Keratinocyte (primary cell): ENCODE data around the gene TRAF2. TPM values are rescaled to one million over a fixed set of nuclear protein-coding genes. Genes with fewer than 3 reads are reported as not detected.

Source experiments
- DNase-seq: peaks from one replicate; pipeline ENCODE4 v3.0.0-alpha.2; 2011; ENCODE audit warnings: low read depth, missing footprints, low spot score
- FAIRE-seq: peaks from 2 replicates; lab custom pipeline; 2011; peaks lifted over from hg19 to GRCh38; lab: Jason Lieb, UNC
- H2AFZ ChIP-seq: 2 replicates; pipeline ENCODE4 v1.6.0; 2012; ENCODE audit warnings: low read length, control low read depth, inconsistent platforms; ENCODE audit not compliant: control insufficient read depth
- H3K27ac ChIP-seq: 2 replicates; pipeline ENCODE4 v1.5.1; 2011; ENCODE audit warnings: low read length; ENCODE audit not compliant: control insufficient read depth, insufficient read depth
- H3K27me3 ChIP-seq: 3 replicates; pipeline ENCODE4 v1.6.0; 2011; ENCODE audit warnings: low read length; ENCODE audit not compliant: control insufficient read depth, insufficient read depth; ENCODE audit errors: extremely low read depth
- H3K36me3 ChIP-seq, 2 experiments: 2 replicates in 1 of 2; 3 replicates in 1 of 2; pipeline ENCODE4 v1.5.1; 2011; ENCODE audit warnings: low read length in 2 of 2, mild to moderate bottlenecking in 1 of 2; ENCODE audit not compliant: control insufficient read depth in 2 of 2, insufficient read depth in 2 of 2; ENCODE audit errors: extremely low read depth in 1 of 2
- H3K4me1 ChIP-seq: 3 replicates; pipeline ENCODE4 v1.5.1; 2011; ENCODE audit warnings: low read length; ENCODE audit not compliant: control insufficient read depth, insufficient read depth; ENCODE audit errors: extremely low read depth
- H3K4me2 ChIP-seq: 3 replicates; pipeline ENCODE4 v1.6.0; 2011; ENCODE audit warnings: low read depth, low read length; ENCODE audit not compliant: control insufficient read depth, insufficient read depth; ENCODE audit errors: extremely low read depth
- H3K4me3 ChIP-seq, 3 experiments: fragments of 200-600 bp in 1 of 3; sonication (generic) in 1 of 3; 2 replicates in 2 of 3; 3 replicates in 1 of 3; pipeline ENCODE4 v1.5.1; 2011 to 2016; ENCODE audit warnings: low read length in 3 of 3, mild to moderate bottlenecking in 3 of 3, control low read depth in 2 of 3, inconsistent platforms in 1 of 3, low read depth in 1 of 3, mixed read lengths in 1 of 3, mixed run types in 1 of 3, moderate library complexity in 1 of 3; ENCODE audit not compliant: control insufficient read depth in 2 of 3, insufficient read depth in 2 of 3; ENCODE audit errors: extremely low read depth in 1 of 3
- H3K79me2 ChIP-seq: 2 replicates; pipeline ENCODE4 v1.6.0; 2012; ENCODE audit warnings: low read length; ENCODE audit not compliant: control insufficient read depth, insufficient read depth
- H3K9ac ChIP-seq: 3 replicates; pipeline ENCODE4 v1.6.0; 2011; ENCODE audit warnings: low read length; ENCODE audit not compliant: control insufficient read depth, insufficient read depth; ENCODE audit errors: extremely low read depth
- H3K9me1 ChIP-seq: 3 replicates; pipeline ENCODE4 v1.6.0; 2011; ENCODE audit warnings: low read length; ENCODE audit not compliant: control insufficient read depth, insufficient read depth; ENCODE audit errors: extremely low read depth
- H3K9me3 ChIP-seq: 2 replicates; pipeline ENCODE4 v1.5.1; 2012; ENCODE audit warnings: low read depth, low read length; ENCODE audit not compliant: control insufficient read depth
- H4K20me1 ChIP-seq: 3 replicates; pipeline ENCODE4 v1.6.0; 2011; ENCODE audit warnings: low read length; ENCODE audit not compliant: control insufficient read depth, insufficient read depth; ENCODE audit errors: extremely low read depth
- EZH2 ChIP-seq: IDR thresholded peaks from one replicate; pipeline ENCODE4 v1.6.1; 2012; ENCODE audit warnings: inconsistent platforms, mild to moderate bottlenecking, low read length, moderate library complexity
- dilution Hi-C: fragments of 300-500 bp; cut with MboI; formaldehyde crosslinking; loops from one replicate; pipeline ENCODE4 v1.7.0; 2020; ENCODE audit warnings: low sequenced_read_pairs; ENCODE audit not compliant: extremely low pct_ligation_motif_present
- polyA plus RNA-seq, 5 experiments: library from polyadenylated mRNA; depleted of rRNA in 3 of 5; stranded (reverse) in 3 of 5; stranded (forward) in 1 of 5; unstranded in 1 of 5; fragments of >200 nt; gene quantifications; 1 replicate in 1 of 5; 2 replicates in 3 of 5; 3 replicates in 1 of 5; pipeline versions ENCODE4 v1.2.1 to v1.2.3, GENCODE V29; 2011 to 2012; ENCODE audit warnings: missing spikeins in 2 of 5, low read depth in 1 of 5, low replicate concordance in 1 of 5
- TF ChIP-seq, protein P1 (sequence below), 3 experiments: IDR thresholded peaks in 1 of 3; conservative IDR thresholded peaks in 1 of 3; optimal IDR thresholded peaks in 1 of 3; 2 replicates in 2 of 3; 3 replicates in 1 of 3; pipeline versions ENCODE3 to v1.5.1; 2011; ENCODE audit warnings: low read length in 3 of 3, mild to moderate bottlenecking in 3 of 3, moderate library complexity in 2 of 3, control low read depth in 1 of 3, inconsistent platforms in 1 of 3; ENCODE audit not compliant: insufficient read depth in 2 of 3; ENCODE audit errors: extremely low read depth in 1 of 3

TRAF2 gene
- polyA plus RNA-seq, 1 donor (not counting 4 experiments of a cell fraction or from before 2014, with no cell fraction given) = 9.9 TPM

DNA sequence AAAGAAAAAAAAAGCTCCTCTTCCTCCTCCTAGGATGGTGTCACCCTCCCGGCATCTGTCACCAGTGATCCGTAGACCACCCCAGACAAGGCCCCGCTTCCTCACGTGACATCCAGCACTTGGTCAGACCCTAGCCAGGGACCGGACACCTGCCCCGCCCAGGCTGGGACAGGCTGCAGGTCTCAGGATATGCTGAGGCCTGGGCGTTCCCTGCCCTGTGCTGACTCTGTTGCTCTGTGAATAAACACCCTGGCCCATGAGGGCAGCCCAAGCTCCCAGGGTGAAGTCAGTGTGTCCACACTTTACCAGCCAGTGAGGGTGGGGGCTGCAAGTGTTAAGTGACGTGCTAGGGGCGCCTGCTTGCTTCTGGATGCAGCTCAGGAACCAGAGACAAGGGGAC is 25.8 kb upstream of the TRAF2 start:
- H3K36me3 ChIP-seq = peaks cover 22% of the 10 kb centered on the region in 2 experiments
- H3K27me3 ChIP-seq = no peaks in the 10 kb centered on the region
- no peak overlapping the region for H3K27ac ChIP-seq
- peaks cover 5% of the 10 kb centered on the region for H3K4me1 ChIP-seq
- peaks cover 8% of the 10 kb centered on the region for H4K20me1 ChIP-seq
- H3K9me1 ChIP-seq = no peaks in the 10 kb centered on the region
- DNase-seq (no peak), FAIRE-seq (no peak)
- no peaks in the 10 kb centered on the region for H3K9me3 ChIP-seq
- dilution Hi-C loops = no loop called here
- no peak overlapping the region for H3K4me3 ChIP-seq
- peaks cover 15% of the 10 kb centered on the region for H3K79me2 ChIP-seq
- no peak overlapping the region for H3K4me2 ChIP-seq
- TF ChIP-seq, protein P1, sequence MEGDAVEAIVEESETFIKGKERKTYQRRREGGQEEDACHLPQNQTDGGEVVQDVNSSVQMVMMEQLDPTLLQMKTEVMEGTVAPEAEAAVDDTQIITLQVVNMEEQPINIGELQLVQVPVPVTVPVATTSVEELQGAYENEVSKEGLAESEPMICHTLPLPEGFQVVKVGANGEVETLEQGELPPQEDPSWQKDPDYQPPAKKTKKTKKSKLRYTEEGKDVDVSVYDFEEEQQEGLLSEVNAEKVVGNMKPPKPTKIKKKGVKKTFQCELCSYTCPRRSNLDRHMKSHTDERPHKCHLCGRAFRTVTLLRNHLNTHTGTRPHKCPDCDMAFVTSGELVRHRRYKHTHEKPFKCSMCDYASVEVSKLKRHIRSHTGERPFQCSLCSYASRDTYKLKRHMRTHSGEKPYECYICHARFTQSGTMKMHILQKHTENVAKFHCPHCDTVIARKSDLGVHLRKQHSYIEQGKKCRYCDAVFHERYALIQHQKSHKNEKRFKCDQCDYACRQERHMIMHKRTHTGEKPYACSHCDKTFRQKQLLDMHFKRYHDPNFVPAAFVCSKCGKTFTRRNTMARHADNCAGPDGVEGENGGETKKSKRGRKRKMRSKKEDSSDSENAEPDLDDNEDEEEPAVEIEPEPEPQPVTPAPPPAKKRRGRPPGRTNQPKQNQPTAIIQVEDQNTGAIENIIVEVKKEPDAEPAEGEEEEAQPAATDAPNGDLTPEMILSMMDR (optimal IDR thresholded peaks at IDR 0.05 in 1 of 3, IDR thresholded peaks at IDR 0.05 in 1 of 3, conservative IDR thresholded peaks at IDR 0.05 in 1 of 3; ENCODE audit: extremely low read depth in 1 of 3, insufficient read depth in 2 of 3, low read length in 3 of 3) = no peak
- TF ChIP-seq EZH2 = no peak
- H2AFZ ChIP-seq = no peak overlapping the region
- no peak overlapping the region for H3K9ac ChIP-seq

DNA sequence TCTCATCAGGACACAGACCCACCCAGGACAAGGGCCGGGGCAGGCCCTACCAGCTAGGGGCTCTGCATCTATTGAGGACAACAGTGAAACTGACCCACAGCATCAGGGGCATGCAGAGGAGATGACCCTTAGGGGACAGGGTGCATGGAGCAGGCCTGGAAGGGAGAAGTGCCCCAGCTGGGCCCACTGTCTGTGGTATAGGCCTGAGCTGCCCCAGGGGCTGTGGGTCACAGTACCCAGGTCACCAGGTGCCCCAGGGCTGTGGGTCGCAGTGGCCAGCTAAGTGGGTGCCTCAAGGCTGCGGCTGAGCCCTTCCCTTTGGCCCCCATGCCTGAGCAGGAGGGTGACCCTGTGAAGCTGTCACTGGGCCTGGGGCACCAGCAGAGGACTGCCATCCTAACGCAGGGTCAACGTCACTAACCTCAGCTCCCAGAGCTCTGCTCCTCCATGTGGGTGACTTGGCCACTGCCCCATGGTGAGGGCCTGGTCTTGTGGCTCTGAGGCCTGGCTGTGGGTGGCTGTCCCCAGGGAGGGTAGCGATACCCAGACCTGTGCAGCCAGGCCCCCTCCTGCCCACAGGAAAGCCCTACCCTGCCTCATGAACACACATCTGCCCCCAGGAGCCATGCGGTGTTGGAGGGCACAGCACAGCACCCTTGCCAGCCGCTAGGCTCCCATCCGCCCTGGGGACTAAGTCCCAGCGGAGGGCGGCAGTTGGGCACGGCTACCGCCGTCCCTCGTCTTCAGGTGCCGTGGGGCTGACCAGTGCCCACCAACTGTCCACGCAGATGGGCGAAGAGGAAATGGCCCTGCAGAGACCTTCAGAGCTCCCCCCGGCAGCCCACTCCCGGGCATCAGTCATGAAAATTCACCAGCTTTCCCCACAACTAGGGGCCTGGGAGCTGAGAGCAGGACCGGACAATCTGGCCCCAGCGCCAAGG is 25.1 kb upstream of the TRAF2 start:
- Histone ChIP-seq H3K9me3 (no peaks in the 10 kb centered on the region), H3K9me1 (no peaks in the 10 kb centered on the region), H3K27ac (no peak overlapping the region), H4K20me1 (peaks cover 8% of the 10 kb centered on the region), H3K27me3 (no peaks in the 10 kb centered on the region), H3K4me2 (no peak overlapping the region), H2AFZ (no peak overlapping the region), H3K9ac (no peak overlapping the region), H3K4me1 (peaks cover 5% of the 10 kb centered on the region), H3K79me2 (peaks cover 21% of the 10 kb centered on the region), H3K4me3 (no peak overlapping the region), H3K36me3 (peaks cover 22% of the 10 kb centered on the region in 2 experiments)
- no peak for FAIRE-seq
- dilution Hi-C loops = no loop called here
- no peak for DNase-seq
- TF ChIP-seq, protein P1 (optimal IDR thresholded peaks at IDR 0.05 in 1 of 3, IDR thresholded peaks at IDR 0.05 in 1 of 3, conservative IDR thresholded peaks at IDR 0.05 in 1 of 3; ENCODE audit: extremely low read depth in 1 of 3, insufficient read depth in 2 of 3, low read length in 3 of 3) = no peak
- no peak for TF ChIP-seq EZH2
